Measurements from ENCODE around the gene DEF6. TPM values are rescaled to one million over a fixed set of nuclear protein-coding genes. Genes with fewer than 3 reads are reported as not detected.
"Not testable (repeated sequence)": the region's sequence is repeated elsewhere in the genome, so short reads cannot be mapped to it uniquely, and the experiment has no call there.

DEF6 gene
- total and polyA plus RNA-seq, 4 donors, result 1.0 to 6.3 (median 2.5) TPM

- not testable (repeated sequence) for H3K9me3 ChIP-seq (ENCODE audit: control insufficient read depth in 4 of 4, low read length in 3 of 4); H3K36me3 ChIP-seq (ENCODE audit: control insufficient read depth in 4 of 4, insufficient read depth in 3 of 4, low read depth in 1 of 4, low read length in 3 of 4); H3K4me3 ChIP-seq (ENCODE audit: low read depth in 1 of 3, low read length in 3 of 3); H3K27ac ChIP-seq (ENCODE audit: low read depth in 1 of 2, low read length in 2 of 2); H3K9ac ChIP-seq (ENCODE audit: low read depth in 1 of 2, low read length in 2 of 2); DNase-seq (ENCODE audit: low spot score); H3K4me1 ChIP-seq (ENCODE audit: control insufficient read depth in 4 of 4, insufficient read depth in 4 of 4, low read length in 3 of 4); H3K27me3 ChIP-seq (ENCODE audit: control insufficient read depth in 4 of 4, insufficient read depth in 4 of 4, low read length in 3 of 4)
- peak; percentile 83 for TF ChIP-seq SP1 (IDR thresholded peaks at IDR 0.05)
- TF ChIP-seq FOXA2 (IDR thresholded peaks at IDR 0.05), result peak; percentile 92
- TF ChIP-seq FOXA1 (IDR thresholded peaks at IDR 0.05), result peak; percentile 82
- peak; percentile 81 for TF ChIP-seq YY1 (IDR thresholded peaks at IDR 0.05)
- peak; percentile 73 to 74 for TF ChIP-seq HNF4A (conservative IDR thresholded peaks at IDR 0.05)
- TF ChIP-seq RAD21 (IDR thresholded peaks at IDR 0.05), result peak; percentile 34 to 60
- peak; percentile 11 for TF ChIP-seq CTCF (IDR thresholded peaks at IDR 0.05; ENCODE audit: low read depth, low read length, missing input control)
- TF ChIP-seq JUND (IDR thresholded peaks at IDR 0.05), result peak in 1 of 2 donors; percentile 34
- TF ChIP-seq RXRA (IDR thresholded peaks at IDR 0.05), result peak; percentile 47 to 69
- 35% methylated on average over 9 of the region's 9 CpGs for whole genome bisulfite sequencing
Observed at GRCh38 chr6:35332074-35332887, 34.7 kb downstream of the DEF6 start.

- no peak for DNase-seq (ENCODE audit: low spot score)
- Histone ChIP-seq H3K9me3 (ENCODE audit: control insufficient read depth in 4 of 4, low read length in 3 of 4) (no peaks in the 10 kb centered on the region), H3K27ac (ENCODE audit: low read depth in 1 of 2, low read length in 2 of 2) (no peak overlapping the region), H3K27me3 (ENCODE audit: control insufficient read depth in 4 of 4, insufficient read depth in 4 of 4, low read length in 3 of 4) (no peaks in the 10 kb centered on the region), H3K4me1 (ENCODE audit: control insufficient read depth in 4 of 4, insufficient read depth in 4 of 4, low read length in 3 of 4) (peaks cover 0 to 26% (median 22%) of the 10 kb centered on the region in 4 donors), H3K36me3 (ENCODE audit: control insufficient read depth in 4 of 4, insufficient read depth in 3 of 4, low read depth in 1 of 4, low read length in 3 of 4) (peaks cover 0 to 4% (median 0%) of the 10 kb centered on the region in 4 donors), H3K9ac (ENCODE audit: low read depth in 1 of 2, low read length in 2 of 2) (no peak overlapping the region), H3K4me3 (ENCODE audit: low read depth in 1 of 3, low read length in 3 of 3) (no peak overlapping the region)
- 83% methylated on average over 13 of the region's 13 CpGs for WGBS
- TF ChIP-seq ATF3 (IDR thresholded peaks at IDR 0.05) (no peak), HNF4A (conservative IDR thresholded peaks at IDR 0.05) (no peak), JUND (IDR thresholded peaks at IDR 0.05) (no peak), HNF4G (IDR thresholded peaks at IDR 0.05) (no peak), RAD21 (IDR thresholded peaks at IDR 0.05) (no peak), YY1 (IDR thresholded peaks at IDR 0.05) (no peak), ZBTB33 (IDR thresholded peaks at IDR 0.05) (no peak), SP1 (IDR thresholded peaks at IDR 0.05) (no peak), CTCF (IDR thresholded peaks at IDR 0.05; ENCODE audit: low read depth, low read length, missing input control) (no peak), GABPA (IDR thresholded peaks at IDR 0.05 in 1 of 2, conservative IDR thresholded peaks at IDR 0.05 in 1 of 2) (no peak), NR2F2 (IDR thresholded peaks at IDR 0.05) (no peak), RXRA (IDR thresholded peaks at IDR 0.05) (no peak), FOXA2 (IDR thresholded peaks at IDR 0.05) (no peak), FOXA1 (IDR thresholded peaks at IDR 0.05) (no peak)
Observed at GRCh38 chr6:35341557-35341956, 43.9 kb downstream of the DEF6 start.

Data from liver (tissue), 9 donors.